Stimulated activated CD4-positive, alpha-beta T cell treated with anti-CD3 and anti-CD28 coated beads, Interleukin-1b, Interleukin-23, amount 100 ng/mL, for 24 hours (primary cell): ENCODE measurements around the gene CDK15.
A peak's percentile ranks its signal among the peaks of the same experiment; 100 is the strongest.
"Not testable (repeated sequence)": the region's sequence is repeated elsewhere in the genome, so short reads cannot be mapped to it uniquely, and the experiment has no call there.

ENCODE experiments used
- DNase-seq, 4 experiments: peaks; one replicate each; pipeline ENCODE4 v3.0.0-alpha.2; 2020; ENCODE audit warnings: low read depth in 4 of 4, low spot score in 1 of 4

Gene CDK15

DNA sequence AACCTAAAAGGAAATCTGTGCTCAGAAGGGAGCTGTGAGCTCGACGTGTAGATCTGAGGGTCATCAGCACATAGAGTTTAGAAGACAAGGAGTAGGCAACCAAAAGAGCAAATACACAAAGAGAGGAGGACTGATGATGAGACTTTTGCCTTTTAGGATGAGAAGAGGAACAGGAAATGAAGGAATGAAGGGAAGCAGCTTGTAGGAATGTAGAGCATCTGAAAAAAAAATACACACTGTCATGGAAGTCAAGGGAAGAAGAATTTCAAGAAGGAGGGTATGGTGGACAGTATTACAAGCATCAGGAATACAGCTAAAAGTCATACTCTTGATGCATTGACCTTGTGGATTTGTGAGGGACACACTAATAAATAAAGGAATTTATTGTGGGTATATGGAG lies 21.9 kb downstream of the CDK15 start:
- no peak for DNase-seq

DNA sequence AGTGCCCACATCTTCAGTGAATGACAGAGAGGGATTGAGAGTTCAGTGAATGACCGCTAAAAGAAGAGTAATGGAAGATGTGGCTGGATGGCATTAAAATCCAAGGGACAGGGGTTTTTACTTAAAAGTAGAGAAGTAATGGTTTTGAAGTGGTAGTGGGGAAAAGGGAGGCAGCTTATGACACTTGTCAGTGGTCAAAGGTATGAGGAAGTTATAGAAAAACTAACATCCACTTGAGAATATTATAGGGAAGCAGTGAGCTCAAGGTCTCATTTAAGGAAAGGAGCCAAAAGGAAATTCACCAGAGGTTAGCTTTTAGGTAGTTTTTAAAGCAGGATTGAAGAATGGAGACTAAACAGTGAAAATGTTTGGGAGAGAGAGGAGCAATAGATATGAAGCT lies 24.3 kb downstream of the CDK15 start:
- DNase-seq = no peak

DNA sequence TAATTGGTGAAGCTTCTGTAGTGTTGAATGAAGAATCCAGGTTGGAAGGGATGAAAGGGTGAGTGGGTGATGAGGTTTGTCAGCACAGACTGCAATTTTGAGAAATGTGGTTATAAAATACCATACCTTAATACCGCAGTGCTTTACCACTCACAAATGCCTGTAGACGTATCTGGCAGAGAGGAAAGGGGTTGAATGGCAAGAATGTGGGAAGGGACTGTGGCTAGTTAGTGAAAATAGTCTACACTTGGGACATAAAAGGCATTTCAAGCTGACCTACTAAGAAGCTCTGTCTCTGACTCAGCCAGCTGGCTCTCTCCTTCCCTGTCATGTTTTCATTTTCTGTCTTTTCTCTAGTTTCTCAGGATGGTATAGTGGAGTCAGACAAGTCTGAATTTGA lies 25.1 kb downstream of the CDK15 start:
- no peak for DNase-seq

DNA sequence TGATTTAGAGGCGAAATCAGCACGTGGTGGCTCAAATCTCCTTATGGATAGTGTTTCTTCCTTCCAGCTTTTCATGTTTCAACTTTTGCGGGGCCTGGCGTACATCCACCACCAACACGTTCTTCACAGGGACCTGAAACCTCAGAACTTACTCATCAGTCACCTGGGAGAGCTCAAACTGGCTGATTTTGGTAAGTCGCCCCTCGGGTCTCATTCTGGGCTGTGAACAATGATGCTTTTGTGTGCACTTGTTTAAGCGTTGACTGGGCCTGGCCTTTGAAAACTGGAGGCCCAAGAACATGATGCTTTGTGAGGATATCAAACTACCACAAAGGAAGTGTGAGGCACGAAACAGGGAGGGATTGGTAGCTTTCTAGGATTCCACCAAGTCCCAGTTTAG lies 27.4 kb downstream of the CDK15 start:
- DNase-seq = no peak

DNA sequence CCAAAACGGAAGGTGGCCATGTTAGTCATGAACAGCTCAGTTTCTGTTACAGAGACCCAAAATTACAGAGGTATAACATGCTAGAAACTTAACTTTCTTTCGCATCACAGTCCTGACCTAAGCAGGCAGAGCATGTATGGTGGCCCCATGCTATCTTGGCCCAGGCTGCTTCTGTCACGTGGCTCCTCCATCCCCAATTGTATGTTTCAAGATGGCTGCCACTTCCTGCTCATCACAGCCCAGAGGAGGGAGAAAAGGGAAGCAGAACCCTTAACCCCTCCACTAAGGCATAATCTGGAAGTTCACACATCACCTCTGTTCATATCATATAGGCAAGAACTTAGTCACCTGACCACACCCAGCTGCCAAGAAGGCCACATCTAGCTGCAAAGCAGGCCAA lies 28.7 kb downstream of the CDK15 start:
- no peak for DNase-seq

DNA sequence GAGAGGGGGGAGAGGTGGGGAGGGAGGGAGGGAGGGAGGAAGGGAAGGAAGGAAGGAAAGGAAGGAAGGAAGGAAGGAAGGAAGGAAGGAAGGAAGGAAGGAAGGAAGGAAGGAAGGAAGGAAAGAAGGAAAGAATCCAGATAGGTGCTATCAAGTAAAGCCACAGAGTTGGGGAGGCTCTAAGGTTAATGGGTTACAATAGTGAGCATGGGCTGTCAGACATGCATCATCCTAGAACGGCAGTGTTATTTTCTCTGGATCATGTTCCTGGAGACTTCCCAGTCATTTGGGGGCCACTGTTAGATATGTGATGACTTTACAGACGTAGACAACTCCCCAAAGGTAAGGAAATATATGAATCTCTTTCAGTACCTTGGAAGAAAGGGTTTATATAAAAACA lies 31.1 kb downstream of the CDK15 start:
- DNase-seq = no peak

DNA sequence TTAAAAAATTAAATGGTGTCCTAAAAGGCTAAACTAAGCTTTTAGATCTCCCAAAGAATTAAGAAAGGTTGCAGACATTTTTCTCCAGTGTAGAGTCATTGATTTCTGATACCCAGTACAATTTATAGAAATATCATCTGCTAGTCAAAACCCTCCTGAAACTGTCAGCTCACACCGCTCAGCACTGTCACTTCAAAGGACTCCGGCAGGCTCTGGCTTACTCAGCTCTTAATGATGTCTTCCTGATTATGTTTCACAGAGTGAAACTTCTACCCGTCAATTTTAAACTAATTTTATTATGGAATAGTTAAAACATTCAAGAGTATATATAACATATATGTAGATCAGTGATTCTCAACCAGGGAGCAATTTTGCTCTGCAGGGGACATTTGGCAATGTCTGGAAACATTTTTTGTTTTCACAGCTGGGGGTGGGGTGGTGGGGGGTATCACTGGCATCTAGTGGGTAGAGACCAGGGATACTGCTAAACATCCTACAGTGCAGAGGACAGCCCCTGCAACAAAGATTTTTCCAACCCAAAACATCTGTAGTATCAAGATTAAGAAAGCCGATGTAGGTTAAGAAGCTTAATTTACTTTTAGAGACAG lies 31.6 kb downstream of the CDK15 start:
- no peak for DNase-seq

DNA sequence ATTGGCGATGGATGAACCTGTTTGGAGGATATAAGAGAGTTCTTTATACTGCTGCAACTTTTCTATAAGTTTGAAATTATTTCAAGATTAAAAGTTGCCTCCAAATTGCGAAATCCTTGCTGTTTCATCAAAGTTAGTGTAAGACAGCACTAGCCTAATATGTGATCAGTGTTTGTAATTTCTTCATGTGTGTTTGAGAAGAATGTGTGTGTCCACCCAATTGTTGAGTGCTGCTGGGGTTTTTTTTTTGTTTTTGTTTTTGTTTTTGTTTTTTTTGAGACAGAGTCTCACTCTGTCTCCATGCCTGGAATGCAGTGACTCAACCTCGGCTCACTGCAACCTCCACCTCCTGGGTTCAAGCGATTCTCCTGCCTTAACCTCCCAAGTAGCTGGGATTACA lies 33.4 kb downstream of the CDK15 start:
- no peak for DNase-seq

DNA sequence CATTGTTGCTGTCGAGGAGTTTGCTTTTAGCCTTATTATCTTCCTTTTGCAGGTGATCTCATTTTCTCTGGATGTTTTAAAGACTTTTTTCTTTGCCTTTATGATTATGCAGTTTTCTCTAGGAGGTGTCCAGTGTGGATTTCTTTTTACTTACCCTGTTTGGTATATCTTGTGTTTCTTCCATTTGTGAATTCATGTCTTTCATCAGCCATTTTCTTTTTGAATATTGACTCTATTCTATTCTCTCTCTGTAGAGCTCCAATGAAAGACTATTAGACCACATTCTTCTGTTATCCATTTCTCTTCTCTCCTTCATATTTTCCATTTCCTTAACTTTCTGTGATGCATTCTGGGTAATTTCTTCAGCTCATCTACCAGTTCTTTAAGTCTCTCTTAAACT lies 34.4 kb downstream of the CDK15 start:
- no peak for DNase-seq

DNA sequence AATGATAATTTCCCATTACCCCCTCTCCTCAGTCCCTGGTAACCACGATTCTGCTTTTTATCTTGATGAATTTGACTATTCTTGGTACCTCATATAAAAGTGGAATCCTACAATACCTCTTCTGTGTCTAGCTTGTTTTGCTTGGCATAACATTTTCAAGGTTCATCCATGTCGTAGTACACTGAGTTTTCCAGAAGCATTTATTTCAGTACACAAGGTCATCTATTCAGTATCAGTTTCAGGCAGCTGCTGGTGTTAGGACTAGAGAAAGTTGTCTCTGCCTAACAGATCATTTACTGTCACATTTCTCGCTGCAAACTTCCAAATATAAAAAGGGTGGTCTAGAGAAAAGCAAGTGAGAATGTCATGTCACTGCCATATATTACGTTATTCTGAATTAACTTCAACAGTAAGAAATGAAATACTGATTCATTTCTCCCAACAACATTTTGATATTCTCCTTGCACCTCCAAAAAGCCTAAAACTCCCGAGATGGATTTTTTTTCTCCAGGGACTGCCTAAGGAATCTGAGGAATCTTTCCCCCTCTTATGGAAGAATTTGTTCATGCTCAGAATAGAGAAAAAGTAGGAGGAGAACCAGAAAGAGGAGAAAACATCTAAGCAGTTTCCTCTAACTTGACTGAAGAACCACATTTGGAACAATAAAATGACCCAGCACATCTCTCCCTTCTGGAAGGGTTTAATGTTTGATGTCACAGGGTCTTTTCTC lies 36.0 kb downstream of the CDK15 start:
- DNase-seq = no peak

DNA sequence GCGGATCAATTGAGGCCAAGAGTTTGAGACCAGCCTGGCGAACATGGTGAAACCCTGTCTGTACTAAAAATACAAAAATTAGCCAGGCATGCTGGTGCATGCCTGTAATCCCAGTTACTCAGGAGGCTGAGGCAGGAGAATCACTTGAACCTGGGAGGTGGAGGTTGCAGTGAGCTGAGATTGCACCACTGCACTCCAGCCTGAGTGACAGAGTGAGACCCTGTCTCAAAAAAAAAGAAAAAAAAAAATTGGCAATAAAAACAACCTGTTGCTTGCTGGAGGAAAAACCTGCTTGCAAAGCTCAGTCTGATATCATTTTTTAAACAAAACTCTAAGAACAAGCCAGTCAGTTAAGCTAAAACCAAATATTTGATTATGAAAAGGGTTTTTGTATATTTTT lies 38.6 kb downstream of the CDK15 start:
- DNase-seq = not testable (repeated sequence)

DNA sequence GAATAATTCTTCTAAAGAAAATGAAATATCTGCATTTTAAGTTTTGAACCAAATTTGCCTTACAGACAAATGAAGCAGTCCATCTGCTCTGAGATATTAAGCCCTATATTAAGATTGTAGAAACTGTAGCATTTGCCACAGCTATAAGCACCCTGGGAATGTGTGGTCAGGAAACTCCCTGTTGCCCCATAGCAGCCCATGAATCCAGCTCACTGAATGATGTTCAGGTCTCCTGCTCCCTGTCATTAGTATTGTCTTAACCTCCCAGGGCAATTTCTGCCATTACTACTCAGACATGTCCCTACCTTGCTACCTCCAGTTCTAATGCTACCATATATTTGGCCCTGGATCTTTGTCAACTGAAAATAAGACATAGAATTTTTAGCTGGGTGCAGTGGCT lies 41.1 kb downstream of the CDK15 start:
- DNase-seq = no peak

DNA sequence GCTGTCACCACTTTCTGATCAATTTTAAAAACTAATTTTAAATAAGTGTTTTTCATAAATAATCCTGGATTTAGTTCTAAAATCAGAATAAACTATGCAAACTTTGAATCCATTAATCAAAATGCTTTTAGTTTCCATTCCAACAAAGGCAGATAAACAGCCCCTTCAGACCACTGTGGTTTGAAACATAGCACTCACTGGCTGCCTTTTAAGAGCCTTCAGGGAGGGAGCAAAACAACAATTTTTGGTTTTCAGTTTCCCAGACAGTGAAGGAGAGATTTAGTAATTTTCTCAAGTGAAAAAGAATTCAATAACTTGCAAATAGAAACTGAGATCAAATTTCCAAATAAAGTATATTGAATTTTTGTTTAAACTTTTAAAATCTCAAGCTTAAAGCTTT lies 46.1 kb downstream of the CDK15 start:
- DNase-seq = no peak

DNA sequence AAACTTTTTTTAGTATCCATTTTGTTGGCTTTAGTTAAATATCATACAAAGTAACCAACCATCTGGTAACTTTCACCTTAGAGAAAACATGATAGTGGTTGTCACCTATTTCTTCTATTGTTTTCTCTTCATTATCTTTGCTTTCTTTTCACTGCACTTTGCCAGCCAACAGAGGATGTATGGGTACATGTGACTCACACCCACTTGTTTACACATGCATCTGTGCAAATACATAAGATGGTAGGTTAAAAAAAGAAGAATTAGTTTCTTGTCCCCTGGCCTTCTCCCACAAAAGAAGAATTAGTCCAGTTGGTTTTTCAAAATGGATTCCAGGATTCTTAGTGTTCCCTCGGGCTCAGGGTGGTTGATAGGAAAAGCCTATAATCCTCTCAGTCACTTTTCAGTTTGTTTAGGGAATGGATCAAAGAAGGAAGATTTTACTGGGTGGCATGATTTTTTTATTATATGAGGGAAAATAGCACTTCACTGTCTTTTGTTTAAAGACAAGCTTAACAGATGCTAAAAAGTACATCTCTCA lies 46.6 kb downstream of the CDK15 start:
- DNase-seq = no peak

DNA sequence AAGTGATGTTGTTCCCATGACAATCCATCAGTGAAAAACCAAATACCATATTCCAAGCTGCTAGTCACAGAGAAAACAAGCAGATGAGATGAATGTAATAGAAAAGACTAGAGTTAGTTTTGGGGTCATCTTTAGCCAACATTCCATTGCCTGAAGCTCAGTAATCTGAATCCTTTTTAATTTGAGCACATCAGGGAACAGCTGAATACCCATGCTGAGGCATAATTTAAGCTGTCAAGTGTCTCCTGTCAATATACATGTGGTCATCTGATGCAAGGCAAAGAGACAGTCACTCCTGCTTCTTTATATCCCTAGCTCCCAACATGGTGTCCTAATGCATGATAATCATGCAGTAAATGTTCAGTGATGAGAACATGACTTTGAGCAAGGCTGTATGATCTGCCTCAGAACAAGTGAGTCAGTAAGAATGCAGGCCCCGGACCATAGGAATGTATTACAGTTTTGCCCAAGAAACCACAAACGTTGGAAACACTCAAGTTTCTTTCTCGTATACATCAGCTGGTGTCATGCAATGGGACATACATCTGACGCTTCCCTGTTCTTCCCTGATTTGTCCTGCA lies 48.0 kb downstream of the CDK15 start:
- no peak for DNase-seq

DNA sequence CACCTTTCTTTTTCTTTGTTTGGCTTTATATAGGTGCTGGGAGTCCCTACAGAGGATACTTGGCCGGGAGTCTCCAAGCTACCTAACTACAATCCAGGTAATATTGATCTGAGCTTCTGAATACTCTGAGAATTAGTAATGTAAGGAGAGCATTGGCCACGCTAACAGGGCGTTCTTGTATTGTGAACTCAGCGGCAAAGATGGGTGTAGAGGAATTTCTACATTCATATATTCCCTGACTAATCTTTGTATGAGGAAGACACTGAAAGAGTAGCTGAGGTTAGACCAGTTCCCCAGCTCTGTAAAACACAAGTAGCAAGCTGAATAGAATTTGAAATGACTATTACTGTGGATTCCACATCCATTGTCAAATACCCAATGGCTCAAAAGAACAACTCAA lies 48.5 kb downstream of the CDK15 start:
- DNase-seq = no peak

DNA sequence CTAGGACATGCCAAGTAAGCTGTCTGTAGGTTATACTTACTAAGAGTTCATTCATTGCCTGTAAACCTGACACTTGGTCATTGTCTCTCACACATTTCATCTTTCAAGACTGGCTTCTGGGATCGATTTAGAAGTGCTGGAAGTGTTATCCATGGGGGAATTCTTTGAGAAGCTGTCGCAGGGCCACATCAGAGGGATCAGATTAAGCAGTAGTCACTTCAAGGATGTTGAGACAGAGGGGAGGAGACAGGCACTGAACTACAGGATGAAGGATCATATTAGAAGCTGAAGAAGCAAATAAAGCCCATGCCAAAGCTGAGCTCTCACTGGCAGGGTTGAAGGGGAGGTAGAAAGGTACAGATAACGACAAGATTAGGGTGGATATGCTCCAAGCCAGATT lies 49.0 kb downstream of the CDK15 start:
- no peak for DNase-seq

DNA sequence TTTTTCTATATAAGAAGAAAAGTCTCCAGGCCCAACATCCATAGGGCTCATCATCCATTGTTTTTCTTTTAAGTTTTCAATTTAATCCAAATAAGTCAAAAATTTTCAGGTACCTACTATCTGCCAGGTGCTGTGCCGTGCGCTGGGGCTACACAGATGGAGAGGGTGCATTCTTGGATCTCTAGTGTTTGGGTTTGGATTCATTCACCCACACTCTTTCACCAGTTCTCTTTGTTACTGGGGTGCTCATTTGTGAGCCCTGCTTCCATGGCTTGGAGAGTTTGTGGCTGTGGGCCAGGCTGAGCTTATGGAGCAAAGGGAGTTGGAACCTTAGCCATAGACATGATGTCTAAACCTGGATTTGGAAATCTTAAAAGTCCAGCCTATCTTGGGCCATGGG lies 51.0 kb downstream of the CDK15 start:
- no peak for DNase-seq

DNA sequence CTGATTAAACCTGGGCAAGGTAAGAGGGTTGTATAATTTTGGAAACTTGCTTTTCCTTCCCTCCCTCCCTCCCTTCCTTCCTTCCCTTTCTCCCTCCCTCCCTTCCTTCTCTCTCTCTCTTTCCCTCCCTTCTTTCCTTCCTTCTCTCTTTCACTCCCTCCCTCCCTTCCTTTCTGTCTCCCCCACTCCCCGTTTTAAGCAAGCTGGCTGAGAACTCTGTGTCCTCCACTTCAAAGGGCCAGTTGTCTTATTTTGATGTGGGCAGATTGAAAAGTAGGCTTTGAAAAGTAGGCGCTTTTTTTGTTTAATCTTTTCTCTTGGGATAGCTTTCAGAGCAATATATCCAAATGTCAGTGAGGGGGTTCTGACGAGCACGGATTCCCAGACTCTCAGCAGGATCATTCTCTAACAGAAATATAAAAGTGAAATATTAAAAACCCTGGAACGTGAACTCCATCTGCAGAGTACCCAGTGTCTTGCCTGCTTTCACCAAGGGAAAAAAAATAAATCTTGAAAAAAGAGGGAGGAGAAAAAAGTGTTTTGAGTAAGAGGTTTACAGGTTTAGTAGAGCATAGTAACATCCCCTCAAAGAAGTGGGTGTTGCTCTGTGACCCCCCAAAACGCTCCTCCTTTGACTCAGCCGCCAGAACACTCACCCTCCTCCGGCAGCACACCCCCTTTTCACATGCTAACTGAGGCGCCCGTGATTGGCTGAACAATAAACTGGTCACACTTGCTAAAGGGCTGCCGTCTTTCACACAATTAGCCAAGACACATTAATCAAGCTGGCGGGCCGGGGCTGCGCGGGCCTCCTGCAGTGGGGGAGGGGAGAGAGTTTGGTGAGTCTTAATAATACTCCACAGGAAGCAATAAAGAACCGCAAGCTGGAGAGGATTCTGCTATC lies 52.2 kb downstream of the CDK15 start:
- peak in 2 of 4 experiments; percentile 5 to 16 for DNase-seq

DNA sequence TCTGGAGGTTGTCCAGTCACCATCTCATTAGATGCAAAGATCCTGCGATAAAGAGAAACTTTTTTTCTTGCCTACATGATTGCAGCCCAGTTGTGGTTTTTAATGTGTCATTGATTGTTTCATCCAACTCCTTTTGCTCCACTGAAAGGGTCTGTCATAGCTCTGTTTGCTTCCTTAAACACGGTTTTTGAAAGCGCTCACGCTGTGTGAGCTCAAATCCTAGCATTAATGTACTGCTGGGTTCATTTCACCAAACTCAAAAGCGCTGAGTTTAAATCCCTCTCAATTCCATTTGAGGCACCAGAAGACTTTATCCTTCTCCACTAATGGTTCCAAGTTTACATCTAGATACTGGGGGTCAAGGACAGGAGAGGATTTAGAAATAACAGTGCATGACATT lies 53.6 kb downstream of the CDK15 start:
- DNase-seq = no peak

DNA sequence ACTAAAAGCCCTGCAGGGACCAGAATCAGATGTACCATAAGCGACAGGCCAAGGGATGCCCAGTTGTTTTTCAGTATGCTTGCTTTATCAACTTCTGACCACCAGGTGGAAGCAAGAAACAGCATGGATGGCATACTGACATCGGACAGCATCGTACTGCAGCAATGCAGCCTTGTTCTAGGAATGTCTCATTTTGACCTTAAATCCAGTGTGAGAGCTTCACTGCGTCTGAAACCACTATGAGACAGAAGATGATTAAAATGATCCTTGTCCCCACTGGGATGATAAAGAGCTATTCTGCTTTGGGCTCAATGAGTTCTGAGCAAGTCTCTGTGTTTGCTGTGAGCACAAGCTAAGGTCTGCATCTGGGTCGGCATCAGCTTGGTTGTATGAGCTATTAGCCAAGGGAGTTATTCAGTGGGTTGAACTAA lies 54.3 kb downstream of the CDK15 start:
- peak in 2 of 4 experiments; percentile 9 for DNase-seq
